ENCODE results near the gene HEATR5B.
"Not testable (repeated sequence)": the region's sequence is repeated elsewhere in the genome, so short reads cannot be mapped to it uniquely, and the experiment has no call there.

Gene HEATR5B

GRCh38 chr2:37061776-37062175, 22.4 kb downstream of the HEATR5B start:
- no peak for DNase-seq

- DNase-seq, result no peak
Measured at GRCh38 chr2:37061013-37061711, 23.0 kb downstream of the HEATR5B start.

- DNase-seq, result no peak
Measured at GRCh38 chr2:37060446-37060845, 23.7 kb downstream of the HEATR5B start.

- no peak for DNase-seq
Measured at GRCh38 chr2:37059841-37060240, 24.3 kb downstream of the HEATR5B start.

GRCh38 chr2:37052600-37053332, 31.4 kb downstream of the HEATR5B start:
- no peak for DNase-seq

- DNase-seq, result no peak
Measured at GRCh38 chr2:37039580-37039979, 44.6 kb downstream of the HEATR5B start.

- DNase-seq, result no peak
Measured at GRCh38 chr2:37037771-37038170, 46.4 kb downstream of the HEATR5B start.

GRCh38 chr2:37029758-37030157, 54.4 kb downstream of the HEATR5B start:
- DNase-seq, result no peak

- DNase-seq, result no peak
Measured at GRCh38 chr2:37026050-37026449, 58.1 kb downstream of the HEATR5B start.

GRCh38 chr2:37020887-37021796, 63.0 kb downstream of the HEATR5B start:
- DNase-seq, result no peak

- DNase-seq, result peak; percentile 87
Measured at GRCh38 chr2:37020212-37020886, 63.8 kb downstream of the HEATR5B start.

- DNase-seq, result no peak
Measured at GRCh38 chr2:37013315-37013641, 70.9 kb downstream of the HEATR5B start.

GRCh38 chr2:37011130-37011529, 73.0 kb downstream of the HEATR5B start:
- DNase-seq, result no peak

GRCh38 chr2:37005118-37005868, 78.9 kb downstream of the HEATR5B start:
- peak; percentile 11 for DNase-seq

GRCh38 chr2:37000988-37001556, 83.1 kb downstream of the HEATR5B start:
- no peak for DNase-seq

- DNase-seq, result no peak
Measured at GRCh38 chr2:37000318-37000717, 83.9 kb downstream of the HEATR5B start.

GRCh38 chr2:36999416-36999815, 84.8 kb downstream of the HEATR5B start:
- not testable (repeated sequence) for DNase-seq

GRCh38 chr2:36993841-36994620, 90.1 kb downstream of the HEATR5B start:
- DNase-seq, result no peak

GRCh38 chr2:36988008-36988407, 96.2 kb downstream of the HEATR5B start:
- DNase-seq, result no peak

- DNase-seq, result no peak
Measured at GRCh38 chr2:36982467-36982866, 101.7 kb downstream of the HEATR5B start.

GRCh38 chr2:36981911-36982310, 102.3 kb downstream of the HEATR5B start:
- DNase-seq, result no peak

Measured in fibroblast of skin of back (primary cell).